Neural progenitor cell (in vitro differentiated cells): Measurements from ENCODE around the gene FNIP1. TPM values are rescaled to one million over a fixed set of nuclear protein-coding genes. Genes with fewer than 3 reads are reported as not detected.
"Not testable (repeated sequence)": the region's sequence is repeated elsewhere in the genome, so short reads cannot be mapped to it uniquely, and the experiment has no call there.

ENCODE experiments used
- DNase-seq: peaks from one replicate; pipeline ENCODE4 v3.0.0-alpha.2; 2016; ENCODE audit warnings: low spot score
- H2AFZ ChIP-seq: fragments of 200-600 bp; sonication (generic); replicated peaks from 2 replicates; pipeline ENCODE4 v1.6.1; 2016; ENCODE audit warnings: antibody characterized with exemption
- H3F3A ChIP-seq: fragments of 200-600 bp; sonication (generic); 2 replicates; pipeline ENCODE4 v1.6.1; 2016; ENCODE audit warnings: antibody characterized with exemption, low read depth
- H3K27ac ChIP-seq: fragments of 200-600 bp; sonication (generic); 2 replicates; pipeline ENCODE4 v1.5.1; 2016; ENCODE audit warnings: mild to moderate bottlenecking
- H3K27me3 ChIP-seq: fragments of 200-600 bp; sonication (generic); 2 replicates; pipeline ENCODE4 v1.6.1; 2016; ENCODE audit warnings: mild to moderate bottlenecking, moderate library complexity
- H3K36me3 ChIP-seq: fragments of 200-600 bp; sonication (generic); 2 replicates; pipeline ENCODE4 v1.5.1; 2016
- H3K4me1 ChIP-seq: fragments of 200-600 bp; sonication (generic); 2 replicates; pipeline ENCODE4 v1.6.1; 2016; ENCODE audit warnings: mixed run types
- H3K4me2 ChIP-seq: fragments of 200-600 bp; sonication (generic); 2 replicates; pipeline ENCODE4 v1.6.1; 2016
- H3K4me3 ChIP-seq: fragments of 200-600 bp; sonication (generic); 2 replicates; pipeline ENCODE4 v1.5.1; 2016
- H3K79me2 ChIP-seq: fragments of 200-600 bp; sonication (generic); 2 replicates; pipeline ENCODE4 v1.6.1; 2016; ENCODE audit warnings: low read depth
- H3K9ac ChIP-seq: fragments of 200-600 bp; sonication (generic); 2 replicates; pipeline ENCODE4 v1.6.1; 2016
- H3K9me3 ChIP-seq: fragments of 200-600 bp; sonication (generic); 2 replicates; pipeline ENCODE4 v1.5.1; 2016; ENCODE audit warnings: low read depth
- H4K20me1 ChIP-seq: fragments of 200-600 bp; sonication (generic); 2 replicates; pipeline ENCODE4 v1.6.1; 2016; ENCODE audit warnings: low read depth
- H3K27ac Mint-ChIP-seq: 3 replicates; pipeline ENCODE4 v1.8.0; 2021; ENCODE audit warnings: mixed read lengths
- H3K27me3 Mint-ChIP-seq: 2 replicates; pipeline ENCODE4 v1.8.0; 2022; ENCODE audit warnings: low read depth, mild to moderate bottlenecking, inconsistent platforms, moderate library complexity, mixed read lengths; ENCODE audit not compliant: insufficient read depth
- H3K36me3 Mint-ChIP-seq: 3 replicates; pipeline ENCODE4 v1.8.0; 2021; ENCODE audit warnings: mixed read lengths
- H3K4me1 Mint-ChIP-seq: 3 replicates; pipeline ENCODE4 v1.8.0; 2021; ENCODE audit warnings: mixed read lengths
- H3K4me3 Mint-ChIP-seq: 3 replicates; pipeline ENCODE4 v1.8.0; 2021; ENCODE audit warnings: mild to moderate bottlenecking, moderate library complexity, mixed read lengths
- H3K9me3 Mint-ChIP-seq: 3 replicates; pipeline ENCODE4 v1.8.0; 2020; ENCODE audit warnings: mixed read lengths
- EZH2 ChIP-seq: fragments of 200-600 bp; sonication (generic); IDR thresholded peaks from 2 replicates; pipeline ENCODE4 v1.6.1; 2017; ENCODE audit warnings: antibody characterized with exemption, mild to moderate bottlenecking, moderate library complexity
- EZH2phosphoT487 ChIP-seq: fragments of 200-600 bp; sonication (generic); IDR thresholded peaks from 2 replicates; pipeline ENCODE4 v1.6.1; 2017; ENCODE audit warnings: antibody characterized with exemption
- total RNA-seq: library from RNA; depleted of rRNA; stranded (reverse); fragments of >200 nt; gene quantifications from 2 replicates; pipeline ENCODE4 v1.2.3, GENCODE V29; 2015; ENCODE audit warnings: low replicate concordance
- TF ChIP-seq, protein P1 (sequence below): fragments of 200-600 bp; sonication (generic); IDR thresholded peaks from 2 replicates; pipeline ENCODE4 v1.5.1; 2017; ENCODE audit warnings: antibody characterized with exemption, mild to moderate bottlenecking

The FNIP1 gene
- total RNA-seq, 1 donor from 2014 or later, result 44.4 TPM

DNA sequence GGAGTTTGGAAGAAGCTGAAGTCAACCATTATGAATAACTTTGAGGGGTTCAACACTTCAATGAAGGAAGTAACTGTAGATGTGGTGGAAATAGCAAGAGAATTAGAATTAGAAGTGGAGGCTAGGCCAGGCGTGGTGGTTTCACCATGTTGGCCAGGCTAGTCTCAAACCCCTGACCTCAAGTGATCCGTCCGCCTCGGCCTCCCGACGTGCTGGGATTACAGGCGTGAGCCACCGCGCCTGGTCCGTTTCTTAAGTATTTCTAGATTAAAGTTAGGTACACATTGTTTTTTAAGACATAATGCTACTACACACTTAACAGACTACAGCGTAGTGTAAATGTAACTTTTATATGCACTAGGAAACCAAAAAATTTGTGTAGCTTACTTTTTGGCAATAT lies 14.1 kb downstream of the FNIP1 start:
- Histone ChIP-seq H3K9me3 (no peaks in the 10 kb centered on the region), H3F3A (no peaks in the 10 kb centered on the region), H4K20me1 (peaks cover 35% of the 10 kb centered on the region), H3K4me3 (no peak overlapping the region), H3K27ac (no peak overlapping the region), H3K9ac (no peak overlapping the region), H3K27me3 (no peaks in the 10 kb centered on the region), H3K79me2 (peaks cover 90% of the 10 kb centered on the region), H3K4me1 (peaks cover 15% of the 10 kb centered on the region), H2AFZ (no peak overlapping the region), H3K4me2 (no peak overlapping the region), H3K36me3 (no peaks in the 10 kb centered on the region)
- no peak overlapping the region for H3K4me3 Mint-ChIP-seq
- H3K4me1 Mint-ChIP-seq, result peaks cover 2% of the 10 kb centered on the region
- H3K36me3 Mint-ChIP-seq, result peaks cover 27% of the 10 kb centered on the region
- peaks cover 20% of the 10 kb centered on the region for H3K9me3 Mint-ChIP-seq
- no peak overlapping the region for H3K27ac Mint-ChIP-seq
- no peak for TF ChIP-seq EZH2
- TF ChIP-seq, protein P1, sequence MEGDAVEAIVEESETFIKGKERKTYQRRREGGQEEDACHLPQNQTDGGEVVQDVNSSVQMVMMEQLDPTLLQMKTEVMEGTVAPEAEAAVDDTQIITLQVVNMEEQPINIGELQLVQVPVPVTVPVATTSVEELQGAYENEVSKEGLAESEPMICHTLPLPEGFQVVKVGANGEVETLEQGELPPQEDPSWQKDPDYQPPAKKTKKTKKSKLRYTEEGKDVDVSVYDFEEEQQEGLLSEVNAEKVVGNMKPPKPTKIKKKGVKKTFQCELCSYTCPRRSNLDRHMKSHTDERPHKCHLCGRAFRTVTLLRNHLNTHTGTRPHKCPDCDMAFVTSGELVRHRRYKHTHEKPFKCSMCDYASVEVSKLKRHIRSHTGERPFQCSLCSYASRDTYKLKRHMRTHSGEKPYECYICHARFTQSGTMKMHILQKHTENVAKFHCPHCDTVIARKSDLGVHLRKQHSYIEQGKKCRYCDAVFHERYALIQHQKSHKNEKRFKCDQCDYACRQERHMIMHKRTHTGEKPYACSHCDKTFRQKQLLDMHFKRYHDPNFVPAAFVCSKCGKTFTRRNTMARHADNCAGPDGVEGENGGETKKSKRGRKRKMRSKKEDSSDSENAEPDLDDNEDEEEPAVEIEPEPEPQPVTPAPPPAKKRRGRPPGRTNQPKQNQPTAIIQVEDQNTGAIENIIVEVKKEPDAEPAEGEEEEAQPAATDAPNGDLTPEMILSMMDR, result no peak
- no peak for TF ChIP-seq EZH2phosphoT487
- DNase-seq, result no peak
- H3K27me3 Mint-ChIP-seq, result no peaks in the 10 kb centered on the region

DNA sequence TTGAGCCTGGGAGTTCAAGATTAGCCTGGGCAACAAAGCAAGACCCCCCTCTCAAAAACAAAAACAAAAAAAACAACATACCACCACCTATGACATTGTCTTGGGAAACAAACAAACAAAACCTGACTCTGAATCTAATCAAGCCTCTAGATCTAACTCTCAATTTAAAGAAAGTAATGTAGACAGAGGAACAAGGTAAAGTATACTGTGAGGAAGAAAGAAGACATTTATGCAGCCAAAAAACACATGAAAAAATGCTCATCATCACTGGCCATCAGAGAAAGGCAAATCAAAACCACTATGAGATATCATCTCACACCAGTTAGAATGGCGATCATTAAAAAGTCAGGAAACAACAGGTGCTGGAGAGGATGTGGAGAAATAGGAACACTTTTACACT lies 18.7 kb downstream of the FNIP1 start:
- H4K20me1 ChIP-seq, result peaks cover 10% of the 10 kb centered on the region

DNA sequence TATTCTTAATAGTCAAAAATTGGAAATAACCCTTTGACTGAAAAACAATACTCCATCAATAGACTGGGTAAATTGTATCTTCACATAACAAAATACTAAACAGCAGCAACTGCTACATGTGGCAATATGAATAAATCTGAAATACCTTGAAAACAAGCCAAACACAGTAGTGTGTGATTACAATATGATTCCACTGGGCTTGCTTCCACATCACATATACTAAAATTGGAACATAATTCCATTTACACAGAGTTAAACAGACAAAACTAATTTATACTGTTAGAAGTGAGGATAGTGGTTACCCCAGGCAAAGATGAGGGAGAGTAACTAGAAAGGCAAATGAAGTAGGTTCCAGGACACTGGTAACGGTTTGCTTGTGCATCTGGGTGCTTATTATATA lies 20.4 kb downstream of the FNIP1 start:
- Histone ChIP-seq H3K9me3 (no peaks in the 10 kb centered on the region), H3K9ac (no peak overlapping the region), H3K79me2 (peaks cover 70% of the 10 kb centered on the region), H3K27ac (no peak overlapping the region), H3K4me3 (no peak overlapping the region), H3K27me3 (no peaks in the 10 kb centered on the region), H3K36me3 (no peaks in the 10 kb centered on the region), H2AFZ (no peak overlapping the region), H3K4me2 (no peak overlapping the region), H4K20me1 (peaks cover 10% of the 10 kb centered on the region), H3K4me1 (no peaks in the 10 kb centered on the region), H3F3A (no peaks in the 10 kb centered on the region)
- H3K4me3 Mint-ChIP-seq, result no peak overlapping the region
- H3K36me3 Mint-ChIP-seq, result peaks cover 11% of the 10 kb centered on the region
- no peak for DNase-seq
- peaks cover 7% of the 10 kb centered on the region for H3K9me3 Mint-ChIP-seq
- H3K27me3 Mint-ChIP-seq, result no peaks in the 10 kb centered on the region
- H3K4me1 Mint-ChIP-seq, result no peaks in the 10 kb centered on the region
- no peak overlapping the region for H3K27ac Mint-ChIP-seq
- TF ChIP-seq EZH2 (no peak), EZH2phosphoT487 (no peak)
- TF ChIP-seq, protein P1, result no peak

More for the DNA sequence above, 18.7 kb downstream of the FNIP1 start:
- not testable (repeated sequence) for H3K4me3 ChIP-seq, H3K36me3 ChIP-seq, H3K27ac ChIP-seq, H3K9ac ChIP-seq, H3F3A ChIP-seq, H3K27me3 ChIP-seq, H3K4me2 ChIP-seq, H3K27ac Mint-ChIP-seq, H2AFZ ChIP-seq, DNase-seq, H3K27me3 Mint-ChIP-seq, H3K4me1 ChIP-seq, H3K9me3 ChIP-seq, H3K4me1 Mint-ChIP-seq, H3K4me3 Mint-ChIP-seq
- peaks cover 19% of the 10 kb centered on the region for H3K9me3 Mint-ChIP-seq
- peaks cover 24% of the 10 kb centered on the region for H3K36me3 Mint-ChIP-seq
- H3K79me2 ChIP-seq, result peaks cover 80% of the 10 kb centered on the region

DNA sequence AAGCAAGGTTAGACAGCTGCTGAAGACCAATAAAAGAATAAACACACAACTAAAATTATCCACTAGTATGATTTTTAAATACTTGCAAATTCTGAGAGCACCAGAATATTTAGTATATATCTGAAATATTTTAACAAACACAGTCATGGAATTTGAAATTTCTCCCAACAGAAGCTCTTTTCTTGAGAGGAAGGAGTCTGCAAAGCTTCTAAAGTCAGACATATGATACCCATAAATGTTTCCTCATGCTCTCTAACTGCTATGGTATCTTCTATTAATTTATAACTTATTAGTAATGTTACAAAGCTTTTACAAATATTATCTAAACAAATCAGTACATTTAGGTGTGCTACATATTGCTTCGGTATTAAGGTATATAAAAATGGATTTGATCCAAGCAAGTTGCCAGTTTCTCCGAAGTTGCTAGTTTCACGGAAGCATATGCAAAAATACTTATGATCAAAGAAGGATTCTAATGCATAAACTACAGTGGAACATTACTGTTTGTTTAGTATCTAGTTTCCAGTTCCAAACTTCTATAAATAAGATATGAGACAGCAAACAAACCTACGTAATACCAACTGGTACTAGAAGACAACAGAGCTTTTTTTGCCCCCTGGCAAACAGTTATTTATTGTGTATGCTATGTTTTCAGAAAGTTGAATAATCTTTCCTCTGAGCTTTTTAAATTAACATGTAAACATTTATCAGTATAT lies 22.0 kb downstream of the FNIP1 start:
- TF ChIP-seq EZH2phosphoT487 (no peak), EZH2 (no peak)
- TF ChIP-seq, protein P1, result no peak
- H3K27me3 ChIP-seq, result no peaks in the 10 kb centered on the region
- no peak overlapping the region for H3K27ac Mint-ChIP-seq

More for the DNA sequence above, 22.0 kb downstream of the FNIP1 start:
- no peaks in the 10 kb centered on the region for H3K9me3 ChIP-seq
- no peaks in the 10 kb centered on the region for H3K27me3 Mint-ChIP-seq
- peaks cover 4% of the 10 kb centered on the region for H3K36me3 Mint-ChIP-seq
- no peak overlapping the region for H2AFZ ChIP-seq
- no peaks in the 10 kb centered on the region for H3F3A ChIP-seq
- peaks cover 59% of the 10 kb centered on the region for H3K79me2 ChIP-seq
- no peak overlapping the region for H3K9ac ChIP-seq
- no peak overlapping the region for H3K4me3 ChIP-seq
- no peak overlapping the region for H3K4me3 Mint-ChIP-seq
- H3K36me3 ChIP-seq, result no peaks in the 10 kb centered on the region
- H3K27ac ChIP-seq, result no peak overlapping the region
- no peak for DNase-seq
- H3K4me2 ChIP-seq, result no peak overlapping the region
- H3K4me1 ChIP-seq, result no peaks in the 10 kb centered on the region
- no peaks in the 10 kb centered on the region for H3K4me1 Mint-ChIP-seq
- peaks cover 21% of the 10 kb centered on the region for H4K20me1 ChIP-seq
- peaks cover 3% of the 10 kb centered on the region for H3K9me3 Mint-ChIP-seq
